HG03139 (cell line): ENCODE results near the gene TMEM240.
"Not testable (repeated sequence)": the region's sequence is repeated elsewhere in the genome, so short reads cannot be mapped to it uniquely, and the experiment has no call there.

ENCODE experiments used
- ATAC-seq: cut with Tn5 transposase; IDR thresholded peaks from one replicate; pipeline ENCODE4 v1.9.1; 2021; ENCODE audit not compliant: unreplicated experiment

The TMEM240 gene

DNA sequence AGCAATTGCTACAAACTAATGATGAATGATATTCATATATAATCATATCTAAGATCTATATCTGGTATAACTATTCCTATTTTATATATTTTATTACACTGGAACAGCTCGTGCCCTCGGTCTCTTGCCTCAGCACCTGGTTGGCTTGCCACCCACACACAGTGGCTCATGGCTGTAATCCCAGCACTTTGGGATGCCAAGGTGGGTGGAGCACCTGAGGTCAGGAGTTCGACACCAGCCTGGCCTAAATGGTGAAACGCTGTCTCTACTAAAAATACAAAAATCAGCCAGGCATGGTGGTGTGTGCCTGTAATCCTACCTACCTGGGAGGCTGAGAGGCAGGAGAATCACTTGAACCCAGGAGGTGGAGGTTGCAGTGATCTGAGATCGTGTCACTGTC lies 34.6 kb downstream of the TMEM240 start:
- not testable (repeated sequence) for ATAC-seq

DNA sequence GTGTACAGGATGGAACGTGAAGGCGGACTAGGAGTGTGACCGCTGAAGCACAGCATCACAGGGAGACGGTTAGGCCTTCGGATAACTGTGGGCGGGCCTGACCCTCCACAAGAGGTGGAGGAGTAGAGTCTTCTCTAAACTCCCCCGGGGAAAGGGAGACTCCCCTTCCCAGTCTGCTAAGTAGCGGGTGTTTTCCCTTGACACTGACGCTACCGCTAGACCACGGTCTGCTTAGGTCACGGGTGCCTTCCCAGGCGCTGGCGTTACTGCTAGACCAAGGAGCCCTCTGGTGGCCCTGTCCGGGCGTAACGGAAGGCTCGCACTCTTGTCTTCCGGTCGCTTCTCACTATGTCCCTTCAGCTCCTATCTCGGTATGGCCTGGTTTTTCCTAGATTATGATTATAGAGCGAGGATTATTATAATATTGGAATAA lies 35.0 kb downstream of the TMEM240 start:
- not testable (repeated sequence) for ATAC-seq

DNA sequence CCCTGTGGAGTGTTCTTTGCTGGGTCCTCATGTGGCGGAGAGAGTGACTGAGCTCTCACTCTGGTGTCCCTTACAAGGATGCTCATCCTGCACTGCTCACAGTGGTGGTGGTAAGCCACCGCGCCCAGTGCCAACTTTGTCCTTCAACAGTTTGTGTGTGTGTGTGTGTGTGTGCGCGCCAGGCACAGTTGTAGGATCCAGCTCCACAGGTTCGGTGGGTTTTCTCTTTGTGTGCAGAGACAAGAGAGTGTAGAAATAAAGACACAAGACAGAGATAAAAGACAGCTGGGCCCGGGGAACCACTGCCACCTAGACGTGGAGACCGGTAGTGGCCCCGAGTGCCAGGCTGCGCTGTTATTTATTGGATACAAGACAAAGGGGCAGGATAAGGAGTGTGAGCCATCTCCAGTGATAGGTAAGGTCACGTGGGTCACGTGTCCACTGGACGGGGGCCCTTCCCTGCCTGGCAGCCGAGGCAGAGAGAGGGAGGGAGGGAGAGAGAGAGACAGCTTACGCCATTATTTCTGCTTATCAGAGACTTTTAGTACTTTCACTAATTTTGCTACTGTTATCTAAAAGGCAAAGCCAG lies 35.6 kb downstream of the TMEM240 start:
- not testable (repeated sequence) for ATAC-seq

DNA sequence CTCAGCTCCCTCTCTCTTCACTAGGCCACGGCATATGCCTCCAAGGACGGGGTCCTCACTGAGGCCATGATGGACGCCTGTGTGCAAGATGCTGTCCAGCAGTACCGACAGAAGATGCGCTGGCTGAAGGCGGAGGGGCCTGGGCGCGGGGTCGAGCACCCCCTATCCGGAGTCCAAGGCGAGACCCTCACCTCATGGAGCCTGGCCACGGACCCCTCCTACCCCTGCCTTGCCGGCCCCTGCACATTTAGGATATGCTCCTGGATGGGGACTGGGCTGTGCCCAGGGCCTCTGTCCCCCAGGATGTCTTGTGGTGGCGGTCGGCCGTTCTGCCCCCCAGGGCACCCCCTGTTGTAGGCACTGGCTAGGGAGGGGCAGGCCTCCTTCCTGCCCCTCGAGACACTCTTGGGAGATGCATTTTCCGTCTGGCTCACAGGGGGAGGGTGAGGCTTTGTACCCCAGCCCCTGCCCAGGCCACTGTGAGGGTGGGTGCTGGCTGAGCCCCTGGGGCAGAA lies 44.9 kb downstream of the TMEM240 start:
- ATAC-seq, result not testable (repeated sequence)

DNA sequence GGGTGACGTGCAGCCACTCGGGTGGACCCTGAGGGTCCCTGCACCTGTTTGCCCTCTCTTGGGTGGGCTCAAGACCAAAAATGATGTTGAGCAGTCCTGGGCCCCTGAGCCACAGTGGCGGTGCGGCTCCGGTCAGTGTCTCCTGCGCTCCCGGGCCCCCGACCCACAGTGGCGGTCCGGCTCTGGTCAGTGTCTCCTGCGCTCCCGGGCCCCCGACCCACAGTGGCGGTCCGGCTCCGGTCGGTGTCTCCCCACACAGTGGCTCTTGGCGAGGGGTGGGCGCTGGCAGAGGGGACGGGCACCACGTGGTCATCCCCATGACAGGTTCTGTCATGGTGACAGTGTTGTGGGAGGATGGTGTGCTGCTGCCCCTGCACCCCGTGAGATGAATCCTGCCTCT lies 46.1 kb downstream of the TMEM240 start:
- not testable (repeated sequence) for ATAC-seq

DNA sequence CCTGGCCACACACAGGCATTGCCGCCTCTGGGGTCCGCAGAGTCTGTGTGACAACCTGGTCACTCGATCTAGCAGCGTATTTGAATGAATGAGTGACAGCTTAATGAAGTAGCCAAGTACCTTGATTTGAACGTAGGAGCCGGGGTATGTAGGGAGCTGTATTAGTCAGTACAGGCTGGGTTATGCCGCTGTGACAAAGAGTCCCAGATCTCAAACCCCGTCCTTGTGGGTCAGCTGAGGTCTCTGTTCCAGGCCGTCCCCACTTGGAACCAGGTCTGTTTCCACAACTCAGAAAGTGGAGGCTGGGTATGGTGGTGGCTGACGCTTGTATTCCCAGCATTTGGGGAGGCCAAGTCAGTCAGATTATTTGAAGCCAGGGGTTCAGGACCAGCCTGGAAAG lies 48.8 kb downstream of the TMEM240 start:
- no peak for ATAC-seq

DNA sequence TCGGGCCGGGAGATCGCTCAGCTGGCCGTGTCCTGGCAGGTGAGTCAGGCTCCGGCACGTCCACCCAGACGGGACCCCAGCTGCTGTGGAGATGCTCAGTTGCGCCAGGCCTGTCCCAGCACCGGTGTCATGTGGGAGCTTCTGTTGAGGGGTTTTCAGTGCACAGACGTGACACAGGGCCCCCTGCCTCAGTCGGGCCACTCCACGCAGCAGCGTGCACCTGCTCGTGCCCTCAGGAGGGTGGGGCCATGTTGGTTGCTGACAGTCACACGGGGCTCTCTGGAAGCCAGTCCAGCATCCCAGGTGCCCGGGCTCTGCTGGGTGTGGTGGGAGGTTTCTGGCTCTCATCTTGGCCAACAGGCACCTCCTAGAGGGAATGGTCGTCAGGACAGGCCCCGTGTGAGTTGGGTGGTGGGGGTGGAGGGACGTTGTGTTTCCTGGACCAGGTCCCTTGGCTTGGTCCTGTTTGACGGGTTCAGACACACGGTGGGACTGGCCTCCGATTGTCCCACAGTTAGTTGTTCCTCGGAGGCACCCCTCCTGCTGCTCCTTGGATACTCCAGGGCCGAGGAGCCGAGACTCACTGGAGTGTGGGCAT lies 49.7 kb downstream of the TMEM240 start:
- ATAC-seq, result no peak

DNA sequence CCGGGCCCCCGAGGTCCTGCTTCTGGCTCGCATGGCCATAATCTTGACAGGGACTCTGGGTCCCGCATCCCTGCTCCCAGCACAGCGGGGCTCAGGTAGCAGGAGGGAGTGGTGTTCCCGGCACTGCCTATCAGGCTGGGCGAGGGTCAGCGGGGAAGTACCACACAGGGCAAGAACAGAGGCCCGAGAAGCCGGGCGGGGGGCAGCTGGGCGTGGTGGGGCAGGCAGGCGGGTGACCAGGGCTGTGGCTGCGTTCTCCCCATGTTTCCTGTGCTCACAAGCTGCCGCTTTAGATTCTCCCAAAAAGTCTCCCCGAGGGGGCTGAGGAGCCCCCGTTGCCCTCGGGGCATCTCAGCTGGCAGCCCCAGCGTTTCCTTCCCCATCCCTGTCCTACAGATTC lies 50.6 kb downstream of the TMEM240 start:
- no peak for ATAC-seq

DNA sequence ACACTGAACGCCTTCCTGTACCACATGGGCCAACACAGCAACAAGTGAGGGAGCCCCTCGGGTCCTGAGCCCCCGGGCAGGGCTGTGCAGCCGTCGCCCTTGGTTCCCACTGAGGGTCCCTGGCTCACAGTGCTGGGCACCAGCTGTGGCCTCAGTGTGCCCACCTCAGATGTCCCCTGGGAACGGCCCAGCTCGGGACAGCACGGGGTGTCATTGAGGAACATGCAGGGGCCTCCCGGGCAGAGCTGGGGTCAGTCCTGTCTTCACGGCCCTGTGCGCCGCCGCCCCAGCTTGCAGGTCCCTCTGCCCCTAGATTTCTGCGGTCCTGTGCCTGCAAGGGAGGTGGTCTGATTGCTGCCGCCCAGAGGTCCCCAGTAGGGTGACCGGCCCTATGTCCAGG lies 51.2 kb downstream of the TMEM240 start:
- ATAC-seq, result no peak

DNA sequence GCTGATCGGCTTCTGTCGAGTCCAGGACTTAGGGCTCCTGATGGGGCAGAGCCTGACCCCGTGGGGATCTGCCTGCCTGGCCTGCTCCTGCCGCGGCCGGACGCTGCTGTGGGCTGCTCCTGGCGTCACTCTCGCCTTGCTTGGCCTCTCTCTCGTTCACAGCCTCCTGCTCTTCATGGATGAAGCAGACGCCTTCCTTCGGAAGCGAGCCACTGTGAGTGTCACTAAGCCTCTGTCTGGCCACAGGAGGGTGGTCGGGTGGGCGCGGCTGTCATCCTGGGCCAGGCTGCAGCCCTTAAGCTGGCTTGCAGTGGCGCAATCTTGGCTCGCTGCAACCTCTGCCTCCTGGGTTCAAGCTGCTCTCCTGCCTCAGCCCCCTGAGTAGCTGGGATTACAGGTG lies 52.7 kb downstream of the TMEM240 start:
- no peak for ATAC-seq

DNA sequence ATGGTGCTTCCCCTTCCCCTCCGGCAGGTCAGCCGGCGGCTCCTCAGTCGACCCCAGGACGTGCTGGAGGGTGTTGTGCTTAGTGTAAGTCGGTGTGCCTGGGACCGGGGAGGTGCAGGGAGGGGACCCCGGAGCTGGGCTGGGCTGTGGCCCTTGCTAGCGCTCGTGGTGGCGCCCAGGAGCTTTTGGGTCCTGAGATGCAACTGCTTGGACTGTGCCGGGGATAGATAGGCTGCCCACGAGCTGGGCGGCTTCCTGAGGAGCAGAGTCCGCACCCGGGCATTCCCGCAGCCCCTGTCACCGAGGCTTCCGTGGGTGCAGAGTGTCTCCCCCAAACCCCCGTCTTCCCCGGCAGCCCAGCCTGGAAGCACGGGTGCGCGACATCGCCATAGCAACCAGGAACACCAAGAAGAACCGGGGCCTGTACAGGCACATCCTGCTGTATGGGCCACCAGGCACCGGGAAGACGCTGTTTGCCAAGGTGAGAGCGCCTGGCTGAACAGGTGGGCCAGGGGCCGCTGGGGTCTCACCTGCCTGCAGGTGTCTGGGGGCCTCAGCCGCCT lies 54.6 kb downstream of the TMEM240 start:
- ATAC-seq, result not testable (repeated sequence)

DNA sequence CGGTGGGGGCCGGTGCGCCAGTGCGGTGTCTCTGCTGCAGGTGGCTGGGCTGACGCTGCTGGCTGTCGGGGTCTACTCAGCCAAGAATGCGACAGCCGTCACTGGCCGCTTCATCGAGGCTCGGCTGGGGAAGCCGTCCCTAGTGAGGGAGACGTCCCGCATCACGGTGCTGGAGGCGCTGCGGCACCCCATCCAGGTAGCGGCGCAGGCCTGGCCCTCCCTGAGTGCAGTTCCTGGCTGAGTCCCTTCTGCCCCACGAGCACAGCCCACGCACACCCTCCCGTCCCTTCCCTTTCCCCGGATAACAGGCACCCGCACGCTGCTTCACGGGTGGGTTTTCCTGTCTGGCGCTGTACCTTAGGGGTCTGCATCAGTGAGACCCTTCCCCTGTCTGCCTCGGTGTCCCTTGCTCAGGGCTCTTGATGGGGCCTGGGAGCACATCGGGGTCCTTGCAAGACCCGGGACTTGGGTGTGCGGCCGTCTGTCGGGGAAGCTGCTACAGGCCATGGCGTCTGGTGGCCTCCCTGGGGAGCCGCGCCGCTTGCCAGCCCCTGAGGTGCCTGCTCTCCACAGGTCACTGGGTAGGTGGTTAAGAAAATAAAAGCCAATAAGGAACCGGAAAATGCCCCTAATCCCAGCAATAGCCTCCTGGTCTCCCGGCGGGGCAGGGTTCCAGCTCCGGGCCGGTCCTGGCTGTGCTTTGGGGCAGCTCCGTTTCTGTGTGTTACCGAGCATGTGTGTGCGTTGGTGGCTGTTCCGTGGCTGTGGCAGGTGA lies 55.3 kb downstream of the TMEM240 start:
- not testable (repeated sequence) for ATAC-seq
